NT2/D1 (cell line): ENCODE data around the gene CAPRIN1.

ENCODE experiments used
- SUZ12 ChIP-seq: IDR thresholded peaks from 2 replicates; pipeline ENCODE4 v1.6.1; 2011; ENCODE audit not compliant: insufficient read length, insufficient read depth; ENCODE audit errors: extremely low read depth
- YY1 ChIP-seq: IDR thresholded peaks from 2 replicates; pipeline ENCODE4 v1.6.1; 2011; ENCODE audit not compliant: insufficient read length, insufficient read depth
- ZNF274 ChIP-seq: IDR thresholded peaks from 2 replicates; pipeline ENCODE4 v1.6.1; 2011; ENCODE audit warnings: mild to moderate bottlenecking, low read depth, low read length

DNA sequence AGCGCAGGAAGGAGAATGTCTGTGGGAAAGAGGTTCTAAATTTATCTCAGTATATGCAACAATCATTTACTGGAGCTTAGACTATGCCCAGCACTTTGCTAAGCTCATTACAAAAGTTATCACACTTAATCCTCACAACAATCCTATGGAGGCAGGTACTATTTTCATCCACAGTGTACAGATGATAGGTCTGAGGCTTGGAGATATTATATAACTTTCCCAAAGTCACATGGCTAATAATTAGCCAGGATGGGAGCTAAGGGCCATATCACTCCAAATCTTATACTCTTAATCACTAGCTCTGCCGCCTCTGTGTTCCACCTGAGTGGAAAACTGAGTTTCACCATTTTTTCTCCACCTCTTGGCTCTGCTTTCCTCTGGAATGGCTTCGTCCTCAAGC, 47.3 kb upstream of the CAPRIN1 start:
- TF ChIP-seq YY1 (no peak), ZNF274 (no peak), SUZ12 (no peak)
